HuH-7.5 (cell line): ENCODE data around the gene POP4.
"Not testable (repeated sequence)": the region's sequence is repeated elsewhere in the genome, so short reads cannot be mapped to it uniquely, and the experiment has no call there.

Experiments used
- DNase-seq: peaks from one replicate; pipeline ENCODE4 v3.0.0; 2011; ENCODE audit warnings: low spot score

Gene POP4

GRCh38 chr19:29612121-29612520 is 6.0 kb downstream of the POP4 start:
- DNase-seq, result no peak

GRCh38 chr19:29612801-29613595 is 6.9 kb downstream of the POP4 start:
- DNase-seq, result no peak

- DNase-seq, result no peak
Measured at GRCh38 chr19:29614046-29614445, 8.0 kb downstream of the POP4 start.

GRCh38 chr19:29614780-29615179 is 8.7 kb downstream of the POP4 start:
- DNase-seq, result no peak

GRCh38 chr19:29615891-29616425 is 9.9 kb downstream of the POP4 start:
- no peak for DNase-seq

- no peak for DNase-seq
Measured at GRCh38 chr19:29616541-29616940, 10.5 kb downstream of the POP4 start.

- no peak for DNase-seq
Measured at GRCh38 chr19:29617366-29618266, 11.5 kb downstream of the POP4 start.

- DNase-seq, result no peak
Measured at GRCh38 chr19:29618434-29618833, 12.4 kb downstream of the POP4 start.

GRCh38 chr19:29618871-29619270 is 12.8 kb downstream of the POP4 start:
- no peak for DNase-seq

GRCh38 chr19:29620931-29621351 is 14.9 kb downstream of the POP4 start:
- DNase-seq, result no peak

GRCh38 chr19:29622166-29623070 is 16.3 kb downstream of the POP4 start:
- DNase-seq, result no peak

GRCh38 chr19:29623726-29624488 is 17.8 kb downstream of the POP4 start:
- DNase-seq, result no peak

GRCh38 chr19:29624489-29625185 is 18.6 kb downstream of the POP4 start:
- DNase-seq, result no peak

GRCh38 chr19:29625186-29625651 is 19.1 kb downstream of the POP4 start:
- DNase-seq, result no peak

GRCh38 chr19:29626386-29626785 is 20.3 kb downstream of the POP4 start:
- DNase-seq, result no peak

GRCh38 chr19:29626832-29627231 is 20.7 kb downstream of the POP4 start:
- DNase-seq, result not testable (repeated sequence)

GRCh38 chr19:29628661-29629385 is 22.7 kb downstream of the POP4 start:
- DNase-seq, result no peak

GRCh38 chr19:29629836-29630534 is 23.9 kb downstream of the POP4 start:
- no peak for DNase-seq

GRCh38 chr19:29630655-29631054 is 24.6 kb downstream of the POP4 start:
- no peak for DNase-seq
